NOMO-1 treated with DMSO at 0.1 percent for 48 hours (cell line): ENCODE results near the gene STYXL2.

Experiments used
- DNase-seq: peaks from one replicate; lab custom pipeline; 2025; ENCODE audit not compliant: unreplicated experiment; lab: John Stamatoyannopoulos, UW

The STYXL2 gene

GRCh38 chr1:167093846-167094516 lies at the start of gene STYXL2:
Gene STYXL2 (plus strand): TSS chr1:167094075. CDS start chr1:167094850, 775 bp downstream.
- no peak for DNase-seq

DNA sequence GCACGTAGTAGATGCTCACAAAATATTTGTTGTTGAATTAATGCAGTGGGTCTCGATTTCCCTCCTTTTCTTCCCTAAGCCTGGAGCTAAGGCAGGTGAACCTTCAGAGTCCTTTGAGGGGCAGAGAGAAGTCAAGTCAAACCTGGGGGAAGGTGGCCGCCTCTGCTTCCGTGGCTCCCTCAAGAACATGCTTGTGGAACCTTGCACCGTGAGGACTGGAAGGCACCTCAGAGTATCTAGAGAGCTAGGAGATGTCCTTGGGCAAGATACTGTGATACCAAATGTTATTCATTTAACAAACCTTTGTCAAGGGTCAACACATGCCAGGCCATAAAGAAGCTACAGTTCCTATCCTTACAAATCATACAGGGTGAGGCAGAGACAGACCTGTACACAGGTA lies 42.0 kb upstream of the STYXL2 start:
- DNase-seq, result no peak

GRCh38 chr1:167052389-167052788 lies 41.5 kb upstream of the STYXL2 start:
- DNase-seq, result no peak

DNA sequence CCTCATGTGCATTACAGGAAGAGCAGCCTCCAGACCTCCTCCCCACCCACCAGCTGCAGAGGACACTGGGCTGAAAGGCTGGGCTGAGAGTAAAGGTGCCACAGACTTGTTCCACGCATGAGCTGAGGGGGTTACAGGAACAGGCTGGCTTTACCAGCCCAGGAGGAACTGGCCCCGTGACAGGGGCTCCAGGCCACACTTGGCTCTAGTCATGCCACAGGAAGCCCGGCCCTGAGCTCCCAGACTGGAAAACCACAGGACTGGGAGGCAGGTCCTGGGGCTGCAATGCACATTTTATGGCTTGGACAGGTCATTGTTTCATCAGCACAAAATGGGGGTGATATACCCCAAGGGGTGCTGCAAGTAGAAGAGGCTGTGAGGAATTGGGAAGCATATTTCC lies 39.3 kb upstream of the STYXL2 start:
- DNase-seq, result no peak

DNA sequence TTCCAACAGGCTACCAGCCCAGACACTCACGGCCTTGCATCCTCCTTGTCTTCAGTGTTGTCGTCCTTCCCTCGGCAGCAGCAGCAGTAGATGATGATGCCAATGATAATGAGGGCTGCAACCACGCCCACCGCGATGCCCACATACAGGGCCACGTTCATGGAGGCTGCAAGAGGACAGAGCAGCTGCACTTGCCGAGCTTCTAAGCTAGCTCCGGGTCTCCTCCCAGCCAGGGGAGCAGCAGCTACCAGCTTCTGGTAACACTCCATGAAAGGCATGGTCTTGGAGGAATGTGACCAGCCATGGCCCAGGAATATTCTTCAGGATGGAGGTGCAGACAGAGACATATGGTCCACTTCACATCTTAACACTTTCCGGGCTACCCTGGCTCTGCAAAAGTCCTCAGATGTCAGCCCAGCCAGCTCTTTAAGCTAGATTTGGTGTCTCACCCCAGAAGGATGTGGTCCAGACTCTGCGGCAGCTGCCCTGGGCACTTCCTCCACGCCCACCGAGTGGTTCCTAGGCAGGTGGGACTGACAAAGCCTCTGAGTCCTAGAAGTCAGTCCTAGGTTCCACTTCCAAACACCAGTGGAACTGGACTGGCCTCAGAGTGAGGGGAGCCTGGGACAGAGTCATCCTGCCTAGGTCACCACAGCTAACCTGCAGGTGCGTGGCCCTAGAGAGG lies 38.8 kb upstream of the STYXL2 start:
- no peak for DNase-seq

GRCh38 chr1:167056529-167057231 lies 37.2 kb upstream of the STYXL2 start:
- DNase-seq, result no peak

- DNase-seq, result no peak
Measured at GRCh38 chr1:167057241-167057688, 36.6 kb upstream of the STYXL2 start.

DNA sequence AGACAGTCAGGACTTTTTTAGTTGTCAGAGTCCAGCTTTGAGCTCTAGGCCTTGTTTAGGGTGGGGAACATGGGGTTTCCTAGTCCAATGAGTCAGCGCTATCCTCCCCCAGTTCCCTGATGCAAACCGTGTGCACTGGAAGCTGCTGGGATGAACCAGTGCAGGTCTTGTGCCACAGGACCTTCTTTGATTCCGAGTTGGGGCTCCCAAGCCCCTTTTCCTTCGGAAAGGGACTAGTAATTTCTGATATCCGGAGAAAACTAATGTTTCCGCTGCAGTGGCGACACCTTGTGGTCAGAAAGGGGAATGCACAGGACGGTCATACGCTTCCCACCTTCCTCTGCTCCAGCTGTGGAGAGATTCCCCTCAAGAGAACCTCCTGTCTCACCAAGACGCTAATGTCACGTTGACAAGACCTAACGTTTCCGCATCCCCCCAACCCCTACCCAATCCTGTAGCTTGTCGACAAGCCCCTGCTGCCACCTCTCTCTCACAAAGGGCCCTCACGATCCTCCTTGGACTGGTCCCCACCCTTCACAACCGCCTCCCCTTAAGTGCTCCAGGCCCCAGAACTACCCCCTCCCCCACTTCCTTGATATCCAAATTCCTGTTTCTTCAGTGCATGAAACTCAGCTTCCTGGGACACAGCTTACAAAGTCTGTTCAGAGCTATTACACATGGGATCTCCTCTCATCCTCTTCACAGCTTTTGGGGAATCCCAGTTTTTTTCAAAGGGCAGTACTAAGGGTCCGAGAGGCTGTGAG lies 34.6 kb upstream of the STYXL2 start:
- peak; percentile 41 for DNase-seq

DNA sequence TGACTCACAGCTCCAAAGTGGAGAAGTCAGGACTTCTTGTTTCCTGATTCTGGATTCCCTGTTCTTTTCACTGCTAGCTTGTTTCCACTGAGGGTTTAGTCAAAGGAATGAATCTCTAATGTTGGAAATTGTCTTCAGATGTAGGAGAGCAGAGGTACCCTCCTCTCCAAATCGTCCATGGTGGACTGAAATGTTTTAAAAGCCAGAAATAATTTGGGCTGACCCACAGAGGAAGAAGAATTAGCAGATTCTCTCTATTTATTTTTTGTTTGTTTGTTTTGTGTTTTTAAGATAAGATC lies 34.1 kb upstream of the STYXL2 start:
- no peak for DNase-seq

GRCh38 chr1:167060141-167061072 lies 33.5 kb upstream of the STYXL2 start:
- DNase-seq, result no peak

DNA sequence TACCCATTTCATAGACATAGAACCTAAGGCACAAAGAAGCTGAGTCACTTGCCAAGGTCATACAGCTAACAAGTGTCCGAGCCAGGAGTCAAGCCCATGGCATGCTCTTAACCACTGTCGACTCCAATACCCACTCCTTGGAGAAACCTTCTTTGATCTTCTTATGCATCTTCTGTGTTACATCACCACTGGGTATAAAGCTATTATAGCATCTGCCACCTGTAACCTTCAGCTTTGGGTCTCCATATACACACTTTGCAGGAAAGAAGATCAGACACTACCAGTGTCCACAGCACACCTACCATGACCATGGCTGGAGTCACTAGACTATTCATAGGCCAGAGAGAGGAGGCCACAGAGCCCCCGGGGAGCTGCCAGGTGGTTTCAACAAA lies 32.8 kb upstream of the STYXL2 start:
- DNase-seq, result no peak

DNA sequence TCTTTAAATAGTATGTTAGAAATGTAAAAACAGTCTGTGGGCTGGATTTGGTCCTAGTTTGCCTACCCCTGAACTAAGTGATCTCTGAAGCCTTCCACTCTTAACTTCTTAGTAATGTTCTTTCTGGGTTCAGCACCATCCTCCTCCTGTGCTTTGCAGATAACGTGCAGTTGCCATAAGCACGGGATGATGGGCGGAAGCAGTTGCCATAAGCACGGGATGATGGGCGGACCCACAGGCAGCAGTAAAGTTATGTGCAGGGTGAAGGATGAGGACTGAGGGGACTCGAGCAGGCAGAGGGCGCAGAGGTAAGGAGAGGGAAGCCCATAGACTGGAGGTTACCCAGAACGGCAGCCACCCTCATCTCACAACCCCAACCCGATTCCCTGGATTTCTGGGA lies 29.3 kb upstream of the STYXL2 start:
- DNase-seq, result no peak

- DNase-seq, result no peak
Measured at GRCh38 chr1:167065471-167065870, 28.4 kb upstream of the STYXL2 start.

- DNase-seq, result peak; percentile 57
Measured at GRCh38 chr1:167066333-167067122, 27.3 kb upstream of the STYXL2 start.

DNA sequence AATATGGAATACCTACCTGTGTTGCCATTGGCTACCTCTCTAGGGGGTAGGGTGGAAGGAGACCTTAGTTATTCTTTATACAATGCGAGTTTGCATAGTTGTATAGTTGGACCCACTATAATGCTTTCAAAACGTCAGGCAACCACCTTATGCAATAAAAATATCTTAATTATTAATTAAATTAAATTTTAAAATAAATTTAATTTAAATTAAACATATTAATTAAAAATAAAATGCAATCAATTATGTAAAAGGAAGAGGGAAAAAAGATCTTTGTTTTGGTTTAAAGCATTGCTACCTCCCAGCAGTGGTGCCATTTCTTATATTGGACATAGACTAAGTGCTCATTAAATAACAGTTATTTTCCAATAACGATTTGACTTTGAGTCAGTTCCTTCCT lies 26.0 kb upstream of the STYXL2 start:
- DNase-seq, result no peak

DNA sequence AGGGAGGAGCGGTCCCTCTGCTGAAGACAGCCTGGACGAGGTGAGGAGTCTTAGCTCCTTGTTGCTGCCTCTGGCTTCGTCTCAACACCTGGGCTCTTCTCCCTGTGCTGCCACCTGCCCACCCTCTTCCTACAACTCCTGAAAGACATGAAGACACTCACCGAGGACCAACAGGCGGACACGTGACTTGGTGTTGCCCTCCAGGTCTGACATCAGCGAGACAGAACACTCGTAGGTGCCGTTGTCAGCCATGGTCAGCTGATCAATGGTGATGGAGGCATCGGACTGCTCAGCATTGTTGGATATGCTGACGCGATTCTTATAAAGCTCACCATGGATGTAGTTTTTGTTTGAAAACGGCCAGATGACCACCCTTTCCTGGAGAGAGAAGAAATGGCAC lies 25.1 kb upstream of the STYXL2 start:
- no peak for DNase-seq

- DNase-seq, result no peak
Measured at GRCh38 chr1:167071286-167071685, 22.6 kb upstream of the STYXL2 start.

- DNase-seq, result no peak
Measured at GRCh38 chr1:167076136-167076710, 17.7 kb upstream of the STYXL2 start.

DNA sequence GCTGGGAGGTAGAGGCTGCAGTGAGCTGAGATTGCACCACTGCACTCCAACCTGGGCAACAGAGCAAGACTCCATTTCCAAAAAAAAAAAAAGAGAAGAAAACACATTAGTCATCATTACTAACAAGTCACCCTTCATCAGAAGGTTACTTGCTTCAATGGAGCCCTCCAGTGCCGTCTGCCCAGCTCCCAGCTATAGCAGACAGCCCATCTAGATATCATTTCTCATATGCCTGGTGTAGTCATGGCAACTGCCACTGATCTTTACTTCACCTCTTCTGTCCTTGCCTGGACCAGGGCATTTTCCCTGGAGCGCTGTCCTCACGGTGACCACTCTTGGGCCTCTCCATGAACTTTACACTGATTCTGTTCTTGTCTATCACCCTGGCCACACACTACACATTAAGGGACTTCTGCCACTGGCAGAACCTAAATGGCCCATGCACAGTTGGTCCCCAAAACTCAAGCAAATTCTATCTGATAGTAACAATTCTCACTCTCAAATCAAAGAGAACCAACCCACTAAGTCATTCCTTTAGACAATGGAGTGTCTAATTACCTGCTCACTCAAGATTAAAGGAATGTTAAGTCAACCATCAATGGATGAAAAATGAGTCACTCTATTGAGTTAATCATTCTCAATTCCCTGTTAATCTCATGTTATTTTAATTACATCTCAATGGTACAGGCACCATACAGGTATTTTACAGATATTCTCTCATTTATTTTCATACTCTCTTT lies 16.6 kb upstream of the STYXL2 start:
- DNase-seq, result no peak
